Endothelial cell of umbilical vein (primary cell): ENCODE data around the gene TUFM. TPM values are rescaled to one million over a fixed set of nuclear protein-coding genes. Genes with fewer than 3 reads are reported as not detected.
"Not testable (repeated sequence)": the region's sequence is repeated elsewhere in the genome, so short reads cannot be mapped to it uniquely, and the experiment has no call there.

Experiments
- BruUV-seq: library from RNA; stranded (reverse); fragments of 400-500 nt; replicated peaks from 2 replicates; lab custom pipeline; 2021; lab: Mats Ljungman, UMichigan
- CTCF ChIA-PET: fragments of 300-600, 350-600 bp; sonication (Branson Sonifier 250); formaldehyde crosslinking; loops from one replicate; lab custom pipeline; 2021; ENCODE audit warnings: antibody characterized with exemption, inconsistent platforms; lab: Charles Lee
- POLR2A ChIA-PET: fragments of 300-600, 350-600 bp; sonication (Branson Sonifier 250); formaldehyde crosslinking; loops from one replicate; lab custom pipeline; 2021; ENCODE audit warnings: antibody characterized with exemption, inconsistent platforms; lab: Charles Lee
- DNase-seq: peaks from one replicate; pipeline ENCODE4 v3.0.0-alpha.2; 2011; ENCODE audit warnings: low read depth, low spot score
- FAIRE-seq: peaks from 2 replicates; lab custom pipeline; 2011; peaks lifted over from hg19 to GRCh38; lab: Jason Lieb, UNC
- H2AFZ ChIP-seq: 2 replicates; pipeline ENCODE4 v1.6.0; 2012; ENCODE audit warnings: low read depth, low read length, control low read depth, inconsistent platforms
- H3K27ac ChIP-seq: 2 replicates; pipeline ENCODE4 v1.5.1; 2011; ENCODE audit warnings: low read depth, mild to moderate bottlenecking, control low read depth, low read length, moderate library complexity; ENCODE audit not compliant: insufficient read depth
- H3K27me3 ChIP-seq, 2 experiments: 2 replicates each; pipeline versions ENCODE4 v1.6.0 to v1.6.1; 2011; ENCODE audit warnings: low read length in 2 of 2, mixed read lengths in 1 of 2; ENCODE audit not compliant: control insufficient read depth in 2 of 2, insufficient read depth in 2 of 2
- H3K36me3 ChIP-seq, 2 experiments: 2 replicates in 1 of 2; 3 replicates in 1 of 2; pipeline ENCODE4 v1.5.1; 2011; ENCODE audit warnings: low read length in 2 of 2, mild to moderate bottlenecking in 1 of 2, moderate library complexity in 1 of 2; ENCODE audit not compliant: control insufficient read depth in 2 of 2, insufficient read depth in 2 of 2; ENCODE audit errors: extremely low read depth in 1 of 2
- H3K4me1 ChIP-seq: 3 replicates; pipeline ENCODE4 v1.5.1; 2011; ENCODE audit warnings: mild to moderate bottlenecking, low read length; ENCODE audit not compliant: control insufficient read depth, insufficient read depth; ENCODE audit errors: extremely low read depth
- H3K4me2 ChIP-seq: 2 replicates; pipeline ENCODE4 v1.6.1; 2011; ENCODE audit warnings: low read length, control low read depth, mixed read lengths; ENCODE audit not compliant: insufficient read depth
- H3K4me3 ChIP-seq, 3 experiments: fragments of 200-600 bp in 1 of 3; sonication (generic), shearing (Covaris generic) in 1 of 3; replicated peaks in 1 of 3; 2 replicates each; pipeline ENCODE4 v1.5.1; 2011 to 2016; ENCODE audit warnings: control low read depth in 3 of 3, low read length in 3 of 3, mild to moderate bottlenecking in 2 of 3, inconsistent platforms in 1 of 3, low read depth in 1 of 3, moderate library complexity in 1 of 3; ENCODE audit not compliant: insufficient read depth in 1 of 3
- H3K79me2 ChIP-seq: 2 replicates; pipeline ENCODE4 v1.6.0; 2012; ENCODE audit warnings: low read length, inconsistent platforms; ENCODE audit not compliant: control insufficient read depth, insufficient read depth
- H3K9ac ChIP-seq: replicated peaks from 2 replicates; pipeline ENCODE3; 2011; ENCODE audit warnings: low read length, control low read depth; ENCODE audit not compliant: insufficient read depth; ENCODE audit errors: extremely low read depth
- H3K9me1 ChIP-seq: replicated peaks from 3 replicates; pipeline ENCODE4 v1.6.0; 2011; ENCODE audit warnings: mild to moderate bottlenecking, low read length; ENCODE audit not compliant: control insufficient read depth, insufficient read depth; ENCODE audit errors: extremely low read depth
- H3K9me3 ChIP-seq: replicated peaks from 2 replicates; pipeline ENCODE4 v1.5.1; 2012; ENCODE audit warnings: low read length, inconsistent platforms; ENCODE audit not compliant: control insufficient read depth, insufficient read depth
- H4K20me1 ChIP-seq: replicated peaks from 2 replicates; pipeline ENCODE3; 2011; ENCODE audit warnings: mild to moderate bottlenecking, low read length; ENCODE audit not compliant: control insufficient read depth, insufficient read depth; ENCODE audit errors: extremely low read depth
- GATA2 ChIP-seq: IDR thresholded peaks from 2 replicates; pipeline ENCODE4 v1.7.0; 2011; ENCODE audit warnings: low read depth, mild to moderate bottlenecking, moderate library complexity, mixed read lengths, low read length; ENCODE audit not compliant: insufficient read length, insufficient read depth
- JUN ChIP-seq: IDR thresholded peaks from 2 replicates; pipeline ENCODE4 v1.6.1; 2011; ENCODE audit warnings: borderline replicate concordance, low read depth; ENCODE audit not compliant: insufficient read length, insufficient read depth
- MAX ChIP-seq: IDR thresholded peaks from 2 replicates; pipeline ENCODE4 v1.6.1; 2011; ENCODE audit not compliant: insufficient read depth, insufficient read length
- POLR2AphosphoS5 ChIP-seq: IDR thresholded peaks from 2 replicates; pipeline ENCODE4 v1.6.1; 2012; ENCODE audit warnings: low read depth, mild to moderate bottlenecking, control low read depth, low read length, moderate library complexity; ENCODE audit not compliant: insufficient read depth
- dilution Hi-C: fragments of 300-500 bp; cut with MboI; formaldehyde crosslinking; loops from one replicate; pipeline ENCODE4 v1.15.0; 2019; ENCODE audit warnings: low sequenced_read_pairs; ENCODE audit not compliant: extremely low pct_ligation_motif_present
- intact Hi-C: fragments of 100-400 bp; cut with micrococcal nuclease; formaldehyde crosslinking; loops from one replicate; pipeline ENCODE4 v1.10.0; 2022
- polyA plus RNA-seq, 4 experiments: library from polyadenylated mRNA; depleted of rRNA in 3 of 4; stranded (reverse) in 3 of 4; unstranded in 1 of 4; fragments of >200 nt; gene quantifications; 2 replicates each; pipeline versions ENCODE4 v1.2.1 to v1.2.3, GENCODE V29; 2011 to 2012; ENCODE audit warnings: missing spikeins in 1 of 4
- total RNA-seq: library from RNA; stranded (reverse); gene quantifications from 2 replicates; pipeline ENCODE4 v1.2.3, GENCODE V29; 2021

TUFM gene
- total and polyA plus RNA-seq, 2 donors (not counting 3 experiments of a cell fraction or from before 2014, with no cell fraction given): 186 to 227 TPM

GRCh38 chr16:28869201-28869600 lies 23.1 kb upstream of the TUFM start:
- Histone ChIP-seq H3K27ac (no peak overlapping the region), H4K20me1 (no peaks in the 10 kb centered on the region), H3K4me2 (no peak overlapping the region), H3K79me2 (peaks cover 21% of the 10 kb centered on the region), H3K4me1 (peaks cover 8% of the 10 kb centered on the region), H3K9ac (no peak overlapping the region), H3K27me3 (no peaks in the 10 kb centered on the region), H2AFZ (no peak overlapping the region), H3K36me3 (peaks cover 10 to 49% of the 10 kb centered on the region in 2 experiments), H3K9me1 (no peaks in the 10 kb centered on the region), H3K4me3 (no peak overlapping the region), H3K9me3 (no peaks in the 10 kb centered on the region)
- BruUV-seq: no TSS peak
- intact Hi-C loops (no loop called here), dilution Hi-C loops (no loop called here)
- POLR2A ChIA-PET: no interaction called here
- CTCF ChIA-PET: interaction anchor here (2.3 kb wide), 1 partner anchor 76 kb away, joined by 7 read pairs; no protein-coding TSS in a partner anchor
- no peak for DNase-seq
- TF ChIP-seq POLR2AphosphoS5 (no peak), GATA2 (no peak), MAX (no peak), JUN (no peak)
- FAIRE-seq: no peak

- Histone ChIP-seq H3K36me3 (peaks cover 8 to 44% of the 10 kb centered on the region in 2 experiments), H3K79me2 (peaks cover 28% of the 10 kb centered on the region)
- H3K4me3 ChIP-seq, H3K9me1 ChIP-seq, H3K27me3 ChIP-seq, H4K20me1 ChIP-seq, H3K9ac ChIP-seq, FAIRE-seq, H3K9me3 ChIP-seq, BruUV-seq, H3K27ac ChIP-seq, intact Hi-C loops, H3K4me2 ChIP-seq, dilution Hi-C loops, H2AFZ ChIP-seq, DNase-seq, H3K4me1 ChIP-seq: not testable (repeated sequence)
- ChIA-PET CTCF (interaction anchor here (1.1 kb wide), 1 partner anchor 21 kb away, joined by 3 read pairs; the partner anchor contains the start of gene TUFM), POLR2A (interaction anchor here (0.6 kb wide), 1 partner anchor 45 kb away, joined by 3 read pairs; the partner anchor contains the start of gene ATXN2L)
Observed at GRCh38 chr16:28867646-28868045, 21.5 kb upstream of the TUFM start.
